ENCODE data around the gene TACC2. TPM values are rescaled to one million over a fixed set of nuclear protein-coding genes. Genes with fewer than 3 reads are reported as not detected.
"Not testable (repeated sequence)": the region's sequence is repeated elsewhere in the genome, so short reads cannot be mapped to it uniquely, and the experiment has no call there.

Gene TACC2
- total and polyA plus RNA-seq, 2 experiments from 2014 or later = 4.3 to 16.7 TPM

- DNase-seq = no peak
- Histone ChIP-seq H2AFZ (no peak overlapping the region), H3K27me3 (replicated peaks; ENCODE audit: insufficient read depth) (no peaks in the 10 kb centered on the region), H3K79me2 (ENCODE audit: insufficient read depth) (no peaks in the 10 kb centered on the region), H3K9me3 (ENCODE audit: low read depth) (no peaks in the 10 kb centered on the region), H3K4me2 (ENCODE audit: unreplicated experiment) (no peak overlapping the region), H3K4me3 (no peak overlapping the region), H3K9ac (no peak overlapping the region), H4K20me1 (ENCODE audit: insufficient read depth) (no peaks in the 10 kb centered on the region), H3F3A (ENCODE audit: insufficient read depth) (no peaks in the 10 kb centered on the region), H3K36me3 (ENCODE audit: low read depth) (no peaks in the 10 kb centered on the region), H3K4me1 (ENCODE audit: insufficient read depth) (no peaks in the 10 kb centered on the region), H3K9me2 (ENCODE audit: insufficient read depth) (no peaks in the 10 kb centered on the region), H3K27ac (no peak overlapping the region)
- in situ Hi-C loops (cut with MboI) = no loop called here
- TF ChIP-seq EZH2 (IDR thresholded peaks at IDR 0.05; ENCODE audit: insufficient read depth, poor library complexity, severe bottlenecking) (no peak), EZH2phosphoT487 (IDR thresholded peaks at IDR 0.05; ENCODE audit: insufficient read depth, low read depth) (no peak)
- WGBS, 2 experiments (ENCODE audit: low coverage in 1 of 2, low lambda C conversion rate in 2 of 2, missing lambda C conversion rate in 2 of 2) = 85 to 91% methylated on average over 9 of the region's 9 CpGs
Measured at GRCh38 chr10:122201401-122201800, 212.4 kb downstream of the TACC2 start.

- in situ Hi-C loops (cut with MboI); H2AFZ ChIP-seq; H3K4me2 ChIP-seq (ENCODE audit: unreplicated experiment); DNase-seq; H3F3A ChIP-seq (ENCODE audit: insufficient read depth); H3K9me2 ChIP-seq (ENCODE audit: insufficient read depth); H4K20me1 ChIP-seq (ENCODE audit: insufficient read depth); H3K4me3 ChIP-seq; H3K4me1 ChIP-seq (ENCODE audit: insufficient read depth); H3K27ac ChIP-seq; H3K36me3 ChIP-seq (ENCODE audit: low read depth); H3K79me2 ChIP-seq (ENCODE audit: insufficient read depth); H3K9ac ChIP-seq; H3K27me3 ChIP-seq (replicated peaks; ENCODE audit: insufficient read depth); H3K9me3 ChIP-seq (ENCODE audit: low read depth): not testable (repeated sequence)
- 92% methylated on average over 30 of the region's 33 CpGs; no CpG with 5 or more reads in 1 of the 2 experiments for WGBS, 2 experiments (ENCODE audit: low coverage in 1 of 2, low lambda C conversion rate in 2 of 2, missing lambda C conversion rate in 2 of 2)
Measured at GRCh38 chr10:122203180-122203579, 214.2 kb downstream of the TACC2 start.

GRCh38 chr10:122204691-122205489 lies 215.9 kb downstream of the TACC2 start:
- Histone ChIP-seq H3K4me2 (ENCODE audit: unreplicated experiment) (no peak overlapping the region), H3K27ac (no peak overlapping the region), H3K9me2 (ENCODE audit: insufficient read depth) (no peaks in the 10 kb centered on the region), H3K27me3 (replicated peaks; ENCODE audit: insufficient read depth) (no peaks in the 10 kb centered on the region), H3K9ac (no peak overlapping the region), H4K20me1 (ENCODE audit: insufficient read depth) (no peaks in the 10 kb centered on the region), H3K9me3 (ENCODE audit: low read depth) (no peaks in the 10 kb centered on the region), H3F3A (ENCODE audit: insufficient read depth) (no peaks in the 10 kb centered on the region), H3K4me3 (no peak overlapping the region), H3K36me3 (ENCODE audit: low read depth) (no peaks in the 10 kb centered on the region), H2AFZ (no peak overlapping the region), H3K4me1 (ENCODE audit: insufficient read depth) (no peaks in the 10 kb centered on the region), H3K79me2 (ENCODE audit: insufficient read depth) (no peaks in the 10 kb centered on the region)
- DNase-seq = no peak
- 91 to 92% methylated on average over 14 to 15 of the region's 15 CpGs for WGBS, 2 experiments (ENCODE audit: low coverage in 1 of 2, low lambda C conversion rate in 2 of 2, missing lambda C conversion rate in 2 of 2)
- TF ChIP-seq EZH2 (IDR thresholded peaks at IDR 0.05; ENCODE audit: insufficient read depth, poor library complexity, severe bottlenecking) (no peak), EZH2phosphoT487 (IDR thresholded peaks at IDR 0.05; ENCODE audit: insufficient read depth, low read depth) (no peak)
- in situ Hi-C loops (cut with MboI) = no loop called here

DNA sequence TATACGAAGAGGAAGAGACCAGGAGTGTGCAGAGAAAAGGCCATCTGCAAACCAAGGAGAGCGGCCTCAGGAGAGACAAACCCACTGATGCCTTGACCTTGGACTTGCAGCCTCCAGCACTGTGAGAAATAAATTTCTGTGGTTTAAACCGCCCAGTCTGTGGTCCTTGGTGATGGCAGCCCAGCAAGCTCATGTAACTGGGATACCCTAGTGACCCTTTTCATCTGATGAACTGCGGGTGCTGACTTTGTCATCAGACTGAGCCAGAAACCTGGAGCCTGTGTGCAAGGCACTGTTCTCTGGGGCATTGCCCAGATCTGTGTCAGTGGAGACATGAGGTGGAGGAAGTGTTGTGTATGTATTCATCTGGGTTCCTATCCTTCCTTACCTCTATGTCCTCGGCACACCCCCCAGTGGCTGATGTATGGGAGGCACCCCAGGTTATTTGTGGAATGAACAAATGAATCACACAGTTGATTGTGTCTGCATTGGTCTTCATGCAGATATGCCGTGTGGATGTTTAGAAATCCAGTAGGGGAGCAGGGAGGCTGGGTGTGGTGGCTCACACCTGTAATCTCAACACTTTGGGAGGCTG lies 217.6 kb downstream of the TACC2 start:
- H3K27ac ChIP-seq = no peak overlapping the region
- TF ChIP-seq EZH2phosphoT487 (IDR thresholded peaks at IDR 0.05; ENCODE audit: insufficient read depth, low read depth) (no peak), EZH2 (IDR thresholded peaks at IDR 0.05; ENCODE audit: insufficient read depth, poor library complexity, severe bottlenecking) (no peak)
- no peak overlapping the region for H3K9ac ChIP-seq
- in situ Hi-C loops (cut with MboI) = no loop called here
- no peaks in the 10 kb centered on the region for H3K27me3 ChIP-seq (replicated peaks; ENCODE audit: insufficient read depth)
- H3K9me3 ChIP-seq (ENCODE audit: low read depth) = no peaks in the 10 kb centered on the region
- 89 to 90% methylated on average over 6 of the region's 6 CpGs for WGBS, 2 experiments (ENCODE audit: low coverage in 1 of 2, low lambda C conversion rate in 2 of 2, missing lambda C conversion rate in 2 of 2)
- no peak overlapping the region for H3K4me3 ChIP-seq
- DNase-seq = peak; percentile 34
- no peaks in the 10 kb centered on the region for H3K9me2 ChIP-seq (ENCODE audit: insufficient read depth)
- no peaks in the 10 kb centered on the region for H3K4me1 ChIP-seq (ENCODE audit: insufficient read depth)
- no peaks in the 10 kb centered on the region for H3F3A ChIP-seq (ENCODE audit: insufficient read depth)
- H4K20me1 ChIP-seq (ENCODE audit: insufficient read depth) = no peaks in the 10 kb centered on the region
- H3K79me2 ChIP-seq (ENCODE audit: insufficient read depth) = no peaks in the 10 kb centered on the region
- no peak overlapping the region for H2AFZ ChIP-seq
- H3K36me3 ChIP-seq (ENCODE audit: low read depth) = no peaks in the 10 kb centered on the region
- no peak overlapping the region for H3K4me2 ChIP-seq (ENCODE audit: unreplicated experiment)
